CMK (cell line): Measurements from ENCODE around the gene SLC44A5.
"Not testable (repeated sequence)": the region's sequence is repeated elsewhere in the genome, so short reads cannot be mapped to it uniquely, and the experiment has no call there.

ENCODE experiments used
- DNase-seq: peaks from one replicate; pipeline ENCODE4 v3.0.0-alpha.2; 2010; ENCODE audit warnings: low read depth

Gene SLC44A5

DNA sequence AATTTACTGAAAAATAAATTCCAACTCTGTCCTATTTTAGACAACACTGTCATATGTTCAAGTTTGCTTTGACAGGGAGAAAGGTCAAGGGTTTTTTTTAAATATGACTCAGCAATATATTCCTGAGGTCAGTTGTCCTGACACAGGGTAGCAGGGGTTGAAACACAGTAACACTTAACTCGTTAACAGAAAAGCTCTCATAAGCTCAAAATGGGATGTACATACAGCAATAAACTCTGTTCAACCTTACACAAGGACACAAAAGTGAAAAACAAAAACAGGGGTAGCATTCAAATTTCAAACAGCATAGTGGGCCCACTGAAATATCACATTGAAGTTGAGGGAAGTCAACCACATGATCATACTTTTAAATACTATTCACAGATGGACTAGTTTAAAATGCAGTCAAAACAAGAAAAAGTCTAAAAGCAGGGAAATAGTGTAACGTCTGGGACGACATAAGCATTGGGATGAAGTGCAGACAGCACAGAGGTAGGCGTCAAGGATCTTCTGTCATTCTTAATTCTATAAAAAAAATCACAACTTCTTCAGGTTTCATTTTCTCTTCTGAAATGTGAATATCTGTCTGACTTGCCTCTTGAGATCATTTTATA lies 89.9 kb downstream of the SLC44A5 start:
- no peak for DNase-seq

DNA sequence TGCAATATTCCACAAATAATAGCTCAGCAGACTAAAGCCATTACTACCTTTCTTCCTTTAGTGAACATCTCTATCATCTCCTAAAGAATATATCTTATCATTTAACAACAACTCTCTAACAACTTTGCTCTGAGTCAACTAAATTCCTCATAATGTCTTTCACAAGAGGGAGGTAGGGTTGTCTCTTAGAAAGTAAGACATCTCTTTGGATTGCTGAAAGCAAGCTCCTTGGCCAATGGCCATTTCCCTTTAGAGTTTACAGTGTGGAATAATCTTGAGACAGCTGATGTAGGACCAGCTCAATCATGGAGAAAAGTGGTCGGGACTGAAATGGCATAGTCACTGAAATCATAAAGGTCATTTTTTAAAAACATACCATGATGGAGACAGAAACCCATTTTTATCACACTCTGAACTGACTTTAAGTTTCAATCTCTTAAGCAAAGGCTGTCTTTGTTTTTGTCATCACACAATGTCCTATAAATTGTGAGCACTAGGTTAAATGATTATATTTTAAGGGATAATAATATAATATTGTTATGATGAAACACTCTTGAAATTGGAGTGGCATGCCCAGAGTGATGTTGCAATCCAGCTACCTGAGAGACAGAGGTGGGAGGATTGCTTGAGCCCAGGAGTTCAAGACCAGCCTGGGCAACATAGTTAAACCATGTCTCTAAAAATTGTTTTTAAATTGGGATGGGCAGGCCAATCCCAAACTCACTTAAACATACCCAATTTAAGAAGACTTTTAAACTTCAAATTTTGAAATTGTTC lies 91.1 kb downstream of the SLC44A5 start:
- DNase-seq: no peak

DNA sequence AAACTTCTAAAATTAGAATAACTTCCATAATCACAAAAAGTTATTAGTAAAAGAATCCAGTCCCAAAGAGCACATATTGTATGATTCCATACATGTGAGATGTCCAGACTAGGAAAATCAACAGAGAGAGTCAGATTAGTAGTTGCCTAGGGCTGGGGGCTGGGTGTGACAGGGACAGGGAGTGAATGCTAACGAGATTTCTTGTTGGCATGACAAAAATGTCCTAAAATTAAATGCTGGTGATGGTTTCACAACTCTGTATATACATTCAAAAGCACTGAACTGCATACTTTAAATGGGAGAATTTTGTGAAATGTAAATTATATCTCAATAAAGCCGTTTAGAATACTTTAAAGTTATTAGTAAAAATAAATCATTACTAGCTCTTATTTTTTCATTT lies 92.2 kb downstream of the SLC44A5 start:
- no peak for DNase-seq

DNA sequence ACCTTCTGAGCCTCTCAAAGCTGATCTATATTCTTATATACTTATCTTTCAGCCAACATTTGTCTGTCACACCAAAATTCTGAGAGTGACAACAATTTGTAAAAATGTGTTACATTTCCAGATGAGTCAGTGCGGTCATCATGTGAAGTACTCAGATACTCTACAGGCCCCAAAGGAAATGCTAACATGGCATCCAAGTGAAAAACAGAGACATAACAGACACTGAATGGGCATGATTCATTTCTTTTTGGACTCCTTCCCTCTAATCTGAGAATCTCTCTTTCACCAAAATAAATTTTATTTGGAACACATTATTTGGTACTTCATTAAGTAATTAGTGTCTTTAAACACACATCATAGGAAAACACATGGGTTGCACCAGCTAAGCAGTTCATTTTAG lies 96.6 kb downstream of the SLC44A5 start:
- no peak for DNase-seq

DNA sequence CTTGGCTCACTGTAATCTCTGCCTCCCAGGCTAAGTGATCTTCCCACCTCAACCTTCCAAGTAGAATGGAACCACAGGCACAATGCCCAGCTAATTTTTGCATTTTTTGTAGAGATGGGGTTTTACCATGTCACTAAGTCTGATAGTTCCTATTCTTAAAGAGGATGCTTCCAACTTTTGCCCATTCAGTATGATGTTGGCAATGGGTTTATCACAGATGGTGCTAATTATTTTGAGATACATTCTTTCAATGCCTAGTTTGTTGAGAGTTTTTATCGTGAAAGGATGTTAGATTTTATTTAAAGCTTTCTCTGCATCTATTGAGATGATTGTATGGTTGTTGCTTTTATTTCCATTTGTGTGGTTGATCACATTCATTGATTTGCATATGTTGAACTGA lies 103.9 kb downstream of the SLC44A5 start:
- DNase-seq: no peak

DNA sequence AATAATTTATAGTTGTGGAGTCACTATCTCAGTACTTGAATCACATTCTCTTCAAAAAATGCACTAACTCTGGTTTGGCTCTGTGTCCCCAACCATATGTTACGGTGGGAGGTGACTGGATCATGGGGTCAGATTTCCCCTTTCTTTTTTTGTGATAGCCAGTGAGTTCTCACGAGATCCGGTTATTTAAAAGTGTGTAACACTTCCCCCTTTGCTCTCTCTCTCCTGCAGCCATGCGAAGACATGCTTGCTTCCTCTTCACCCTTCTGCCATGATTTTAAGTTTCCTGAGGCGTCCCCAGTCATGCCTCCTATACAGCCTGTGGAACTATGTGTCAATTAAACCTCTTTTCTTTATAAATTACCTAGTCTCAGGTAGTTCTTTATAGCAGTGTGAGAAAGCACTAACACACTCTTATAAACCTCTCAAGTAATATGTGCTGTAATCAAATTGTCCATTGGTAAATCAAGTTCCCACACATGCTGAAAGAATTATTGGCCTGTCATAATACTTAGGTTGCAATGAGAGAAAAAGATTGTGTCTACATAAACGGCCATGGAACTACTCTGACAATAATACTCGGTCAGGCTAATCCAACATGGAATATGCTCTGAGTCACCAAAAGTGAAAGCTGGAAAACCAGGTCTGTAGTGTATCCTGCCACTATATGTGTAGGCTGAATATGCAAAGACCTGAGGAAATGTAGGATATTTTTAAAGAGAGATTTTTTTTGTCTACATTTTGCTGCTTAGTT lies 107.5 kb downstream of the SLC44A5 start:
- no peak for DNase-seq

DNA sequence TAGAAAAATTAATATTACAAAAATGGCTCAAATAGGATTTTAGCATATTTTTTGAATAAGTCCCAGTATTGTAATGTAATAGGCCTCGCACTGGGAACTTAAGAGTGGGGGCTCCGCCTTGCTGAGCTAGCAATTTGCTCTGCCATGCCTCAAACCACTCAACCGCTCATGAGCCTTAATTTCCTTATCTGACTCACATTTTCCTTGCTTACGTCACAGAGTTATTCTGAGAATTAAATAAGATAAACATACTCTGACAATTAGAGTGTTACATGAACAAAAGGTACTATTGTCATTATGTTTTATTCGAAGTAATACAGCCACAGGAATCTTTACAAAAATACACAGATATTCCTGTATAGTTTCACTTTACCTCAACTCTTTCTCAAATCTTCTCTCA lies 108.1 kb downstream of the SLC44A5 start:
- DNase-seq: no peak

DNA sequence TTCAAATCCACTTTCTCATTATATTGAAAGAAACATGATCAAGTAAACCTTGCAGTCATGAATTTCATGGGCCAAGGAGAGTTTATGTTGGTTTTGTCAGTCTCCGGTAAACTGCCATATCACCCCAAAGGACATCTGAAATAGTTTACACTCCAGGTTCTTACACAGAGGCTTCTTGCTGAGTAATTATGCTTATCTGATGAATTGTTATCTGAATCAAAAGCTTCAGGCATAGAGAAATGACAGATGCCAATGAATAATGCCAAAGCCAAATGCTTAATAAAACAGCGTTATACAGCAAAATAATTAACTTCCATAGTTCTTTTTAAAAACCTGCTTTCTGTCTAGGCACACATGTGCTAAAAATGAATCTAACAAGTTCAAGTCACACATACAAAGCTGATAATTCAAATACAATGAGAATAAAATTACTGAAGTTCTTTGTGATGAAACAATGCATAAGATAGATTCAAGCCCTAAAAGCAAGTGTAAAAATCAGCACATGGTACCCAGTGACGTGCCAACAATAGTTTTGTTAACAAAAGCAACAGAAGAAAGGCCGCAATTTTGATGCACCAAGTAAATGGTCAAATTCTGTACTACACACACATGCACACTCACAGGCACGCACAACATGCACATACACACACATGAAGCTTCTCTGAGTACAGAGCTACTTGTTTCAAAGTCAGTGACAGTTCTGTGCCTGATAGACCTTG lies 109.2 kb downstream of the SLC44A5 start:
- DNase-seq: no peak

DNA sequence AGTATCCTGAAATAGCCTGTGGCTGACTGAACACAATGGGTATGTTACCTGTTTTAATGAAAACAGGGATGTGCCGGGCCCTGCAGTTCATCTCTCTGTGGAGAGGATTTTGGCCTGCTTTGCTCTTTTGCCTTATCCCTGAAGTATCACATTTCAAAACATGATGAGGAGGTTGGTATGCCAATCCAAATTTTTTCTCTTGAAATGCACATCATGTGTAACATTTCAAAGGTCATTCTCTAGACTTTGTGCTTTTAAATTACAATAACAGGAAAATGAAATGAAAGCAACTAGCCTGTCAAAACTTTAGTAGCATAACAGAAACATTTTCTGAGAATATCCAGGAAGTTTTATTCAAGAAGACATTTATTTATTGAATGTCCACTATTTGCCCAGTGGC lies 118.9 kb downstream of the SLC44A5 start:
- no peak for DNase-seq

DNA sequence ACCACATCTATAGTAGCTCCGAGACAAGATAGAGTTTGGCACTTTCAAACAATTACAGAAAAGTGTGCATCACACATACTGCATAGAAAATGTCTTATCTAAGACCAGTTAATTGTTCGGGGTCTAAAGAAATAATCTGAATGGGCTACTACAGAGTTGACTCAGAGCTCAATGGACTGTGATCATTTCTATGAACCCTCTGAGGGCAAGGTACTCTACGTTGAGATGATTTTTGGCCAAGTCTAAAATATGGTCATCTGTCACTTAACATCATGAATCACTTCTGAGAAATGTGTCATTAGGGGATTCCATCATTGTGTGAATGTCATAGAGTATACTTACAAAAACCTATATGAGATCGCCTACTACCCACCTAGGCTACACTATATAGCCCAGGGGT lies 123.5 kb downstream of the SLC44A5 start:
- DNase-seq: no peak

DNA sequence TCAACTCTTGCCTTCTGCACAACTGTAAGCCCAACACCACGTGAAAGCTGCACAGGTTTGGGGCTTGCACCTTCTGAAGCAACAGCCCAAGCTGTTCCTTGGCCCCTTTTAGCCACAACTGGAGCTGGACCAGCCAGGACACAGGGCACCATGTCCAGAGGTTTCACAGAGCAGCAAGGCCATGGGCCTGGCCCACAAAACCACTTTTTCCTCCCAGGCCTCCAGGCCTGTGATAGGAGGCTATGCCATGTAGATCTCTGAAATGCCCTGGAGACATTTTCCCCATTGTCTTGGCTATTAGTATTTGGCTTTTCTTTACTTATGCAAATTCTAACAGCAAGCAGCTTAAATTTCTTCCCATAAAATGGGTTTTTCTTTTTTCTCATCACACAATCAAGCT lies 126.1 kb downstream of the SLC44A5 start:
- DNase-seq: no peak

DNA sequence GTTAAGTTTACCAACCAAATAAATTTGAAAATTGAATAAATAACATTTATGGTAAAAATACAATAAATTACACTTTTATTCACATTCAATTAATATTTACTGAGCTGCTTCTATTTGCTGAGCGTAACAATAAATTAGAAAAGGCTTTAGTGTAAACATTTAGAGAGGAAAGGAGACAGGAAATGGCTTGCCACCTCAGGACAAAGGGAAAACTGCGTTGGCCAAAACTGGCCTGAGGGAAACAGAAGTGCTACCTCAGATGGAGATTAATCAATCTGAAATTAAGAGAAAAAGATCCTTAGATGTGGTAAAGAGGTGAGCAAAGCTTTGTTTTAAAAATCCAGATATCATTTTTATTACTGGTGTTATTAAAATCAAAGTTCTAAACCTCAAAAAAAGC lies 128.0 kb downstream of the SLC44A5 start:
- DNase-seq: no peak

DNA sequence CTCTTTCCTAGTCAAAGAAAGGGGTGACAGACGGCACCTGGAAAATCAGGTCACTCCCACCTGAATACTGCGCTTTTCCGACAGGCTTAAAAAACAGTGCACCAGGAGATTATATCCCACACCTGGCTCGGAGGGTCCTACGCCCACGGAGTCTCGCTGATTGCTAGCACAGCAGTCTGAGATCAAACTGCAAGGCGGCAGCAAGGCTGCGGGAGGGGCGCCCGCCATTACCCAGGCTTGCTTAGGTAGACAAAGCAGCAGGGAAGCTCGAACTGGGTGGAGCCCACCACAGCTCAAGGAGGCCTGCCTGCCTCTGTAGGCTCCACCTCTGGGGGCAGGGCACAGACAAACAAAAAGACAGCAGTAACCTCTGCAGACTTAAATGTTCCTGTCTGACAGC lies 134.4 kb downstream of the SLC44A5 start:
- DNase-seq: not testable (repeated sequence)

DNA sequence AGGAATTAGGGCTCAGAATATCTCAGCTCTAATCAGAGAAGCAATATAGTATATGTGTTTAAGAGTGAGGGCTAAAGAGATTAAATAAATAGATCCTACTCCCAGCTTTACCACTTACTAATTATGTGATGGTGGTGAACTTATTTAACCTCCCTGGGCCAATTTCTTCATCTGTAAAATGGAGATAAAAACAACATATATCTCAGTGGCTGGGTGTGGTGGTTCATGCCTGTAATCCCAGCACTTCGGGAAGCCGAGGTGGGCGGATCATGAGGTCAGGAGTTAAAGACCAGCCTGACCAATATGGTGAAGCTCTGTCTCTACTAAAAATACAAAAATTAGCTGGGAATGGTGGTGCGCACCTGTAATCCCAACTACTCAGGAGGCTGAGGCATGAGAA lies 135.2 kb downstream of the SLC44A5 start:
- DNase-seq: no peak

DNA sequence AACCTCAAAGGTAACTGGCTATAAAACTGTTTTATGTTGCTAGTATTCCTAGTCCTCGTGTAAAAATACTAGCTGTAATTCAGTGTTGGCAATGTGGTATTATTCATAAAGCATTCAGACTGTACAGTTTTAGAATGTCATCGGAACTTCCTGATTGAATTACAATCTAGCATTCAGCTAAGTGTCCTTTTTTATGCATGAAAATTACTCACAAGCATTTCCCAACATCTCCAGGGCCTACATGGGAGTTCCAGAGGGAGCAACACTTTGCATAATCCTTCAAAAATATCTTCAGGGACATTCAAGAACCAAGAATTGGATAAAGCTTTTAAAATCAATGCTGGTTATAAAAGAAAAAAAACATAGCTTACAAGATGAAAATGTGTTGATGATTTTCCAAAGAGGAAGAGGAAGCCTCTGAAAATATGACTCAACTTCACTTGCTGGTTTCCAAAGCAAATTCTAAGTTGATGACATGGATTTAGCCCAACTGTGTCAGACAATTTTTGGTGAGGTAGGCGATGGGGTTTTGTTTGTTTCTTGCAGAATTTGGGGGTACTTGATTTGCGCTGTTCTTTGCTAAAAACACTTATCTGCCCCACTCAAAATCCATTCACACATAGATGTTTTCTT lies 137.8 kb downstream of the SLC44A5 start:
- DNase-seq: no peak

DNA sequence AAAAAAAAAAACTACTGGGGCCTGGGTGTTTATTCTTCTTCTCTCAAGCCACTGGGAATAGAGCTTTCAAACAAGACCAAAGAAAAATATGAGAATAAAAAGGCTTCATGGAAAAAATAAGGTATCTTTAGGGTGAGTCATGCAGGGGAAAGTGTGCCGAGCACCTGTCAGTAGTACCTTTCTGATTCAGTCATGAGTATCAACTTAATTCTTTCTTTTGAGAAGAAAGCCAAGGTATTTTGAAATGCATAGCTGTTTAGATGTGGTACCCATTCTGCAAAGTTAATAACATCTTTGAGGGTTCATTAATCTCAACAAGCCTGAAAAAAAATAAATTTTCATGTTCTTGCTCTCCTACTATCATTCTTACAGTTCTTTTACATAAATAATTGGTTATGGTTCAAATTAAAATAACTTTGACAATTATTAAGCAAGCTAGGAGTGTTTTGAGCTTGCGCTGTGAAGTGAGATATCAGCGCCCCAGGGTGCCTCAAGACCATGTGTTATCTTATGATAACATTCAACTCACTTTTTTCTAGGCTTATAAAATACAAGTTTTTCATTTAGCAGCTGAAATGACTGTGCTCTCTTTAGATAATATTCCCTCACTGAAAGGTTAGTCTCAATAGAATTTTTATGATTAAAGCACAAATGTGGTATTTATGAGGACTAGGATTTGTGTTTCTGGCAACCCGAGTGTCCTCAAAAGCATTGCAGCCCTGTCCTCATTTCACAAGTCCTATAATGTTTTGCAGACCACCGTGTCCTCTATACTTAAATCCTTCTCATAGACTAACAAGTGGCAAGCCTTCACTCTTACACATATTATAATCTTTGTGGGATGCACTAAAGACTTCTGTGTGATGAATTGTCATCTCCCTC lies 138.6 kb downstream of the SLC44A5 start:
- DNase-seq: peak; percentile 17

DNA sequence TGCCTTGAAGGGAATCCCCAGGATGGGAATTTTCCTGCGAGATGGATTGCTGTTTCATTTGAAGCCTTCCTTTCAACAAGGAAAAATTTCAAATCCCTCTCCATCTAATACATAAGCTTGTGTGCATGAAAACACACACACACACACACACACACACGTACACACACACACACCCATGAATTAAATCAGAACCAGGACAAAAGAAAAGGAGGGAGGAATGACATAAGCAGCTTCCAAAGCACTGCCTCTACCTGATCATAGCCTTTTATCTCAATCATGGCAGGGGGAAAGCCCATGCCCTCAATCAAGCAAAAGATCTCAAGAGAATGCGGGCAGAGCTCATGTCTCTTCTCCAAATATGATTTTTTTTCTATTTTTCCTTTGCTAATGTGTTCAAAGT lies 139.7 kb downstream of the SLC44A5 start:
- DNase-seq: no peak

DNA sequence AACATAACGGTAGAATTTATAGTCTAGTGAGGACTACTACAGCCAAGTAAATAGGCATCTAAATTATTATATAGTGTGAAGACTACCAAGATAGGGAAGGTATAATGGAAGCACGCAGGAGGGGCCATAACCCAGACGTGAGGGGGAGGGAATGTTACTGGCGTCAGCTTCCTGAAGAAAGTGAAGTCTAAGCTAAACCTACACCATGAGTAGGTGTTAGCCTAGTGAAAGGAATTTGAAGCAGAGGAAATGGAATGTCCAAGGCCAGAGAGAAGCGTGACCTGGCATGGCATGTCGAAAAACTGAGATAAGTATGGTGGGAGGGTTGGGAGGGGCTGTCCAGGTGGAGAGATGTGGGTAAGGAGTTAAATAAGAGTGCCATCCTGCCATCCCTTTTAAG lies 140.5 kb downstream of the SLC44A5 start:
- no peak for DNase-seq

DNA sequence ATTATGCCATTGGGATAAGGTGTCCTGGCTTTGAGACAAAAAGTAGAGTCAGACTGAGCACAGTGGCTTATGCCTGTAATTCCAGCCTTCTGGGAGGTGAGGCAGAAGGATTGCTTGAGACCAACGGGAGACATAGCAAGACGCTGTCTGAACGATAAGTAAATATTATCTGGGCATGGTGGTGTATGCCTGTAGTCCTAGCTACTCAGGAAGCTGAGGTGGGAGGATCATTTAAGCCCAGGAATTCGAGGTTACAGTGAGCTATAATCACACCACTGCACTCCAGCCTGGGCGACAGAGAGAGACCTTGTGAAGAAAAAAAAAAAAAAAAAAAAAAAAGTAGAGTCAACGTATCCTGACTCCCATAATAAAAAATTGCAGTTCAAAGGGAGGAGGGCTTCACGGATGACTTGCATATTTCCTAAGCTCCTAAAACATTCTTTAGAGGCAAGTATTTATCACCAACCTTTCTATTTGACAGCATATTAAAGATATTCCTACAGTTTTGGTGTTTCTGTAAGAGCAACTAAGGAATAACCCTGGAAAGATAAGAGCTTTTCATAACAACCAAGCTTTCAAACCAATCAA lies 141.2 kb downstream of the SLC44A5 start:
- no peak for DNase-seq

DNA sequence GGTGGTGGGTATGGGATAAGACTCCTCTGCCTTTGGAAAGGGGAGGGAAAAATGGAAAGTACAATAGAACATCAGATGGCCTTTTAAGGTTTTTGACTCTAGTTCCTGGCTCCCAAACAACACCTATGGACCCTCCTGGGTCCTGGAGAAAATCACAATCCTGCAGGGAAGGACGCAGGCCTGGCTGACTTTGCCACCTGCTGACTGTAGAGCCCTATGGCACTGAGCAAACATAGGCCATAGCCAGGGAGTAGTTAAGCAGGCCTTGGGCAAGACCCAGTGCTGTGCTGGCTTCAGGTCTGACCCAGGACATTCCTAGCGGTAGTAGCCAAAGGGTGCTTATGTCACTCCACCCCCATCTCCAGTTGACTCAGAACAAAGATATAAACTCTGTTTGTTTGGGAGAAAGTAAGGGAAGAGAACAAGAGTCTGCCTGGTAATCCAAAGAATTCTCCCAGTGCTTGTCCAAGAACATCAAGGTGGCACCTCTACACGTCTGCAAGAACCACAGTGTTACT lies 149.0 kb downstream of the SLC44A5 start:
- no peak for DNase-seq
